SK-N-SH (cell line): Measurements from ENCODE around the gene DSCAM. TPM values are rescaled to one million over a fixed set of nuclear protein-coding genes. Genes with fewer than 3 reads are reported as not detected.

Source experiments
- CTCF ChIA-PET: fragments of 300-600, 350-600 bp; formaldehyde crosslinking; extraction: SDS; loops from one replicate; lab custom pipeline; 2021; lab: Yijun Ruan, JAX
- POLR2A ChIA-PET: fragments of 350-600 bp; sonication (Branson Sonifier 250); formaldehyde crosslinking; extraction: SDS; loops from one replicate; lab custom pipeline; 2020; ENCODE audit warnings: antibody characterized with exemption, inconsistent platforms; lab: Yijun Ruan, JAX
- DNase-seq: peaks from one replicate; pipeline ENCODE4 v3.0.0; 2012
- H2AFZ ChIP-seq: fragments of 200-600 bp; sonication (generic); 2 replicates; pipeline ENCODE4 v1.8.1; 2016; ENCODE audit warnings: antibody characterized with exemption, mild to moderate bottlenecking, low read depth
- H3F3A ChIP-seq: fragments of 200-600 bp; sonication (generic); replicated peaks from 2 replicates; pipeline ENCODE3; 2016; ENCODE audit warnings: antibody characterized with exemption, mild to moderate bottlenecking; ENCODE audit not compliant: insufficient read depth
- H3K27ac ChIP-seq, 2 experiments: fragments of 200-500 bp in 1 of 2; fragments of 200-600 bp in 1 of 2; sonication (Bioruptor generic) in 1 of 2; sonication (generic), shearing (Covaris generic) in 1 of 2; 2 replicates each; pipeline versions ENCODE4 v1.5.1 to v1.6.1; 2014 to 2016; ENCODE audit warnings: low read depth in 2 of 2, inconsistent platforms in 1 of 2, low read length in 1 of 2, mild to moderate bottlenecking in 1 of 2, mixed read lengths in 1 of 2
- H3K27me3 ChIP-seq: fragments of 200-600 bp; sonication (generic), shearing (Covaris generic); 2 replicates; pipeline ENCODE4 v1.6.1; 2016; ENCODE audit warnings: mixed run types; ENCODE audit not compliant: insufficient read depth
- H3K36me3 ChIP-seq, 2 experiments: fragments of 200-500 bp in 1 of 2; fragments of 200-600 bp in 1 of 2; sonication (Bioruptor generic) in 1 of 2; sonication (generic) in 1 of 2; replicated peaks in 1 of 2; 2 replicates each; pipeline versions ENCODE3 to v1.5.1; 2014 to 2016; ENCODE audit warnings: low read length in 1 of 2, mild to moderate bottlenecking in 1 of 2; ENCODE audit not compliant: insufficient read depth in 2 of 2, control insufficient read depth in 1 of 2
- H3K4me1 ChIP-seq, 2 experiments: fragments of 200-500 bp in 1 of 2; fragments of 200-600 bp in 1 of 2; sonication (Bioruptor generic) in 1 of 2; sonication (generic), shearing (Covaris generic) in 1 of 2; 2 replicates each; pipeline versions ENCODE4 v1.5.1 to v1.6.1; 2014 to 2016; ENCODE audit warnings: low read depth in 1 of 2, low read length in 1 of 2, mixed run types in 1 of 2; ENCODE audit not compliant: insufficient read depth in 2 of 2, control insufficient read depth in 1 of 2
- H3K4me2 ChIP-seq: fragments of 200-600 bp; sonication (generic), shearing (Covaris generic); 2 replicates; pipeline ENCODE4 v1.6.1; 2017; ENCODE audit warnings: mixed run types
- H3K4me3 ChIP-seq, 2 experiments: fragments of 200-500 bp in 1 of 2; fragments of 200-600 bp in 1 of 2; sonication (Bioruptor generic) in 1 of 2; sonication (generic), shearing (Covaris generic) in 1 of 2; 2 replicates each; pipeline versions ENCODE4 v1.5.1 to v1.8.1; 2014 to 2016; ENCODE audit warnings: low read depth in 2 of 2, inconsistent platforms in 1 of 2, low read length in 1 of 2, mild to moderate bottlenecking in 1 of 2, mixed read lengths in 1 of 2, moderate library complexity in 1 of 2
- H3K79me2 ChIP-seq: fragments of 200-600 bp; sonication (generic); 2 replicates; pipeline ENCODE4 v1.8.1; 2017; ENCODE audit warnings: mild to moderate bottlenecking; ENCODE audit not compliant: insufficient read depth
- H3K9ac ChIP-seq: fragments of 200-600 bp; sonication (generic); 2 replicates; pipeline ENCODE4 v1.6.1; 2017; ENCODE audit warnings: mixed run types
- H3K9me2 ChIP-seq: fragments of 200-600 bp; sonication (generic); 2 replicates; pipeline ENCODE4 v1.6.1; 2017; ENCODE audit warnings: mixed run types
- H3K9me3 ChIP-seq: fragments of 200-600 bp; sonication (generic); 2 replicates; pipeline ENCODE4 v1.6.1; 2017; ENCODE audit warnings: mixed run types, mild to moderate bottlenecking, moderate library complexity
- H4K20me1 ChIP-seq: fragments of 200-600 bp; sonication (generic); 2 replicates; pipeline ENCODE4 v1.6.1; 2017; ENCODE audit warnings: mild to moderate bottlenecking, mixed run types; ENCODE audit not compliant: insufficient read depth
- FOSL2 ChIP-seq: IDR thresholded peaks from 2 replicates; pipeline ENCODE4 v1.4.0; 2012; ENCODE audit warnings: low read depth, mild to moderate bottlenecking, moderate library complexity, borderline replicate concordance
- FOXM1 ChIP-seq: IDR thresholded peaks from 2 replicates; pipeline ENCODE4 v1.4.0; 2012; ENCODE audit warnings: low read depth, mild to moderate bottlenecking
- GABPA ChIP-seq: IDR thresholded peaks from 2 replicates; pipeline ENCODE4 v1.4.0; 2012; ENCODE audit warnings: low read depth, mild to moderate bottlenecking
- IRF3 ChIP-seq: fragments of 150-350 bp; IDR thresholded peaks from 2 replicates; pipeline ENCODE4 v1.6.1; 2016; ENCODE audit warnings: mild to moderate bottlenecking, low read depth, low read length
- MEF2A ChIP-seq: IDR thresholded peaks from 2 replicates; pipeline ENCODE4 v1.4.0; 2012; ENCODE audit warnings: low read depth, borderline replicate concordance
- POLR2AphosphoS5 ChIP-seq: IDR thresholded peaks from 2 replicates; pipeline ENCODE4 v1.6.1; 2012; ENCODE audit warnings: low read depth, low read length
- RCOR1 ChIP-seq: fragments of 150-350 bp; IDR thresholded peaks from 2 replicates; pipeline ENCODE4 v1.6.1; 2017; ENCODE audit warnings: antibody characterized with exemption, low read length
- SMC3 ChIP-seq: IDR thresholded peaks from 2 replicates; pipeline ENCODE4 v1.6.1; 2012; ENCODE audit warnings: low read depth, low read length, improper control_type of control experiment
- TCF12 ChIP-seq: IDR thresholded peaks from 2 replicates; pipeline ENCODE4 v1.4.0; 2012
- USF1 ChIP-seq: IDR thresholded peaks from 2 replicates; pipeline ENCODE4 v1.4.0; 2012; ENCODE audit warnings: low read depth, borderline replicate concordance
- YY1 ChIP-seq: IDR thresholded peaks from 2 replicates; pipeline ENCODE4 v1.4.0; 2012; ENCODE audit warnings: low read depth, mild to moderate bottlenecking
- ZBTB33 ChIP-seq: IDR thresholded peaks from 2 replicates; pipeline ENCODE4 v1.4.0; 2012; ENCODE audit warnings: low read depth, borderline replicate concordance
- WGBS: methylation state at CpG from one replicate; pipeline ENCODE4 v1.1.6; 2017; ENCODE audit warnings: low lambda C conversion rate; 5-methylcytosine and 5-hydroxymethylcytosine counted together
- polyA plus RNA-seq, 3 experiments: library from polyadenylated mRNA; depleted of rRNA; stranded (reverse); fragments of >200 nt; gene quantifications; 2 replicates each; pipeline ENCODE4 v1.2.3, GENCODE V29; 2012
- TF ChIP-seq, protein P1 (sequence below): IDR thresholded peaks from 2 replicates; pipeline ENCODE4; 2012
- TF ChIP-seq, protein P2 (sequence below): fragments of 200-600 bp; sonication (generic); IDR thresholded peaks from 2 replicates; pipeline ENCODE4 v1.6.1; 2017; ENCODE audit warnings: antibody characterized with exemption, mild to moderate bottlenecking, moderate library complexity
- TF ChIP-seq, protein P3 (sequence below): fragments of 150-350 bp; IDR thresholded peaks from 2 replicates; pipeline ENCODE4 v1.6.1; 2017; ENCODE audit warnings: antibody characterized with exemption, low read length, low read depth, borderline replicate concordance

Gene DSCAM
- polyA plus RNA-seq, 1 of the 3 experiments (the other 2 are of a cell fraction): not detected

GRCh38 chr21:40689217-40689616 lies 157.7 kb downstream of the DSCAM start:
- no peak overlapping the region for H3K4me2 ChIP-seq
- no peak for DNase-seq

GRCh38 chr21:40688106-40688864 lies 158.7 kb downstream of the DSCAM start:
- H3K9me3 ChIP-seq: no peaks in the 10 kb centered on the region
- H3K27me3 ChIP-seq: no peaks in the 10 kb centered on the region
- H3F3A ChIP-seq: no peaks in the 10 kb centered on the region
- WGBS: 23% methylated on average over 5 of the region's 5 CpGs
- H3K9ac ChIP-seq: no peak overlapping the region
- H3K4me3 ChIP-seq: no peak overlapping the region
- no peak overlapping the region for H3K4me2 ChIP-seq
- no peak overlapping the region for H3K27ac ChIP-seq
- H3K79me2 ChIP-seq: no peaks in the 10 kb centered on the region
- H4K20me1 ChIP-seq: no peaks in the 10 kb centered on the region
- no peak overlapping the region for H2AFZ ChIP-seq
- peaks cover 0 to 26% of the 10 kb centered on the region in 2 experiments; a peak in 2 of 4 replicates for H3K4me1 ChIP-seq
- no peaks in the 10 kb centered on the region for H3K36me3 ChIP-seq
- no peaks in the 10 kb centered on the region for H3K9me2 ChIP-seq
- ChIA-PET POLR2A (no interaction called here), CTCF (interaction anchor here (0.8 to 1.2 kb wide), 4 partner anchors 10 to 302 kb away, joined by 3 to 4 read pairs (median 4); no protein-coding TSS in a partner anchor)
- TF ChIP-seq, protein P1, sequence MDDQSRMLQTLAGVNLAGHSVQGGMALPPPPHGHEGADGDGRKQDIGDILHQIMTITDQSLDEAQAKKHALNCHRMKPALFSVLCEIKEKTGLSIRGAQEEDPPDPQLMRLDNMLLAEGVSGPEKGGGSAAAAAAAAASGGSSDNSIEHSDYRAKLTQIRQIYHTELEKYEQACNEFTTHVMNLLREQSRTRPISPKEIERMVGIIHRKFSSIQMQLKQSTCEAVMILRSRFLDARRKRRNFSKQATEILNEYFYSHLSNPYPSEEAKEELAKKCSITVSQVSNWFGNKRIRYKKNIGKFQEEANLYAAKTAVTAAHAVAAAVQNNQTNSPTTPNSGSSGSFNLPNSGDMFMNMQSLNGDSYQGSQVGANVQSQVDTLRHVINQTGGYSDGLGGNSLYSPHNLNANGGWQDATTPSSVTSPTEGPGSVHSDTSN: no peak
- no peak for TF ChIP-seq FOXM1
- no peak for TF ChIP-seq YY1
- TF ChIP-seq RCOR1: no peak
- no peak for TF ChIP-seq TCF12
- TF ChIP-seq SMC3: no peak
- TF ChIP-seq, protein P2, sequence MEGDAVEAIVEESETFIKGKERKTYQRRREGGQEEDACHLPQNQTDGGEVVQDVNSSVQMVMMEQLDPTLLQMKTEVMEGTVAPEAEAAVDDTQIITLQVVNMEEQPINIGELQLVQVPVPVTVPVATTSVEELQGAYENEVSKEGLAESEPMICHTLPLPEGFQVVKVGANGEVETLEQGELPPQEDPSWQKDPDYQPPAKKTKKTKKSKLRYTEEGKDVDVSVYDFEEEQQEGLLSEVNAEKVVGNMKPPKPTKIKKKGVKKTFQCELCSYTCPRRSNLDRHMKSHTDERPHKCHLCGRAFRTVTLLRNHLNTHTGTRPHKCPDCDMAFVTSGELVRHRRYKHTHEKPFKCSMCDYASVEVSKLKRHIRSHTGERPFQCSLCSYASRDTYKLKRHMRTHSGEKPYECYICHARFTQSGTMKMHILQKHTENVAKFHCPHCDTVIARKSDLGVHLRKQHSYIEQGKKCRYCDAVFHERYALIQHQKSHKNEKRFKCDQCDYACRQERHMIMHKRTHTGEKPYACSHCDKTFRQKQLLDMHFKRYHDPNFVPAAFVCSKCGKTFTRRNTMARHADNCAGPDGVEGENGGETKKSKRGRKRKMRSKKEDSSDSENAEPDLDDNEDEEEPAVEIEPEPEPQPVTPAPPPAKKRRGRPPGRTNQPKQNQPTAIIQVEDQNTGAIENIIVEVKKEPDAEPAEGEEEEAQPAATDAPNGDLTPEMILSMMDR: no peak
- no peak for TF ChIP-seq POLR2AphosphoS5
- TF ChIP-seq FOSL2: no peak
- TF ChIP-seq IRF3: no peak
- TF ChIP-seq USF1: no peak
- TF ChIP-seq ZBTB33: no peak
- no peak for TF ChIP-seq GABPA
- TF ChIP-seq, protein P3, sequence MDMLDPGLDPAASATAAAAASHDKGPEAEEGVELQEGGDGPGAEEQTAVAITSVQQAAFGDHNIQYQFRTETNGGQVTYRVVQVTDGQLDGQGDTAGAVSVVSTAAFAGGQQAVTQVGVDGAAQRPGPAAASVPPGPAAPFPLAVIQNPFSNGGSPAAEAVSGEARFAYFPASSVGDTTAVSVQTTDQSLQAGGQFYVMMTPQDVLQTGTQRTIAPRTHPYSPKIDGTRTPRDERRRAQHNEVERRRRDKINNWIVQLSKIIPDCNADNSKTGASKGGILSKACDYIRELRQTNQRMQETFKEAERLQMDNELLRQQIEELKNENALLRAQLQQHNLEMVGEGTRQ: no peak
- DNase-seq: no peak

More at GRCh38 chr21:40689217-40689616, 157.7 kb downstream of the DSCAM start:
- Histone ChIP-seq H4K20me1 (no peaks in the 10 kb centered on the region), H2AFZ (no peak overlapping the region), H3K9ac (no peak overlapping the region), H3K27ac (no peak overlapping the region; a peak in 1 of 4 replicates), H3K9me3 (no peaks in the 10 kb centered on the region), H3K79me2 (no peaks in the 10 kb centered on the region), H3K36me3 (no peaks in the 10 kb centered on the region), H3K9me2 (no peaks in the 10 kb centered on the region)
- POLR2A ChIA-PET: no interaction called here
- no peak for TF ChIP-seq SMC3
- TF ChIP-seq FOXM1: no peak
- no peak for TF ChIP-seq MEF2A
- TF ChIP-seq, all 33 proteins: peak for 0
- WGBS: 34% methylated on average over 4 of the region's 4 CpGs
- H3K4me3 ChIP-seq: no peak overlapping the region
- CTCF ChIA-PET: interaction anchor here (1.1 to 1.2 kb wide), 2 partner anchors 14 to 21 kb away, joined by 3 to 4 read pairs; no protein-coding TSS in a partner anchor
- no peaks in the 10 kb centered on the region for H3F3A ChIP-seq
- no peaks in the 10 kb centered on the region for H3K27me3 ChIP-seq
- peaks cover 0 to 25% of the 10 kb centered on the region in 2 experiments; a peak in 2 of 4 replicates for H3K4me1 ChIP-seq
